ENCODE measurements around the gene SRGAP2.
"Not testable (repeated sequence)": the region's sequence is repeated elsewhere in the genome, so short reads cannot be mapped to it uniquely, and the experiment has no call there.

SRGAP2 gene

DNA sequence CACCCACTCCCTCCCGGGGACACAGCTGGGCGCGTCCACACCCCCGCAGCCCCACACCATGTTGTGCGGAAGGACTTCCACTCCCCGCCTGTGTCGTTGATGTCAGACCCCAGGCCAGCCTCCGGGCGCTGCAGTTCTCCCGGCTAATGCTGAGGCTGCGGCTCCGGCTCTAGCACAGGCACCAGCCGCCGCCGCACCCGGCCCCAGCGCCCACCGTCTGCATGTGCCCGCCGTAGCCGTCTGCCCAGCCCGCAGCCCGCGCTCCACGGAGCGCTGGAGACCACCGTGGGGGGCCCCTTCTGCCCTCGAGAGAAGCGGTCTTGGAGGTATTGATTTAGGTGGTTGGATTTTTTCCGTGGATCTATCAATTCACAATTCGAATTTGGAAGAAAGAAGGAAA lies 2.2 kb downstream of the SRGAP2 start:
- DNase-seq (ENCODE audit: low read depth in 1 of 2, low spot score in 1 of 2), result peak in 1 of 2 donors; percentile 3

DNA sequence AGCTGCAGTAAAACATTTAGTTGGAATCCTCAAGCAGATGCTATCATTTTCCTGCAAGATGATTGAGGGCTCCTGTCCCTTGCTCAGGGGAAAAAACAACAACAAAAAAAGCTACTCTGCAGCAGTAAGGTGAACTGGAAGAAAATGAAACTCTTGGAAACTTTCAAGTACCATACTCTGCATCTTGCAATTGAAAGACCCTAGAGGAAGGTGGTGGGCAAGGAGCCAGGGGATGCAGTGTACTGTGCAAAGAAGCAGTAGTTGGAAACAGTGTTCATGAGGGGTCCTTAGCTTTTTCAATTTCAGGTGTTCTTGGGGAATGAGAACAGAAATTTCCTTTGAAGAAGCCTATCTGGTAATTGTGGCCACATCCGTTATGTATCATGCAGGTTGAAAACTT lies 7.5 kb downstream of the SRGAP2 start:
- DNase-seq (ENCODE audit: low read depth in 1 of 2, low spot score in 1 of 2), result not testable (repeated sequence)

DNA sequence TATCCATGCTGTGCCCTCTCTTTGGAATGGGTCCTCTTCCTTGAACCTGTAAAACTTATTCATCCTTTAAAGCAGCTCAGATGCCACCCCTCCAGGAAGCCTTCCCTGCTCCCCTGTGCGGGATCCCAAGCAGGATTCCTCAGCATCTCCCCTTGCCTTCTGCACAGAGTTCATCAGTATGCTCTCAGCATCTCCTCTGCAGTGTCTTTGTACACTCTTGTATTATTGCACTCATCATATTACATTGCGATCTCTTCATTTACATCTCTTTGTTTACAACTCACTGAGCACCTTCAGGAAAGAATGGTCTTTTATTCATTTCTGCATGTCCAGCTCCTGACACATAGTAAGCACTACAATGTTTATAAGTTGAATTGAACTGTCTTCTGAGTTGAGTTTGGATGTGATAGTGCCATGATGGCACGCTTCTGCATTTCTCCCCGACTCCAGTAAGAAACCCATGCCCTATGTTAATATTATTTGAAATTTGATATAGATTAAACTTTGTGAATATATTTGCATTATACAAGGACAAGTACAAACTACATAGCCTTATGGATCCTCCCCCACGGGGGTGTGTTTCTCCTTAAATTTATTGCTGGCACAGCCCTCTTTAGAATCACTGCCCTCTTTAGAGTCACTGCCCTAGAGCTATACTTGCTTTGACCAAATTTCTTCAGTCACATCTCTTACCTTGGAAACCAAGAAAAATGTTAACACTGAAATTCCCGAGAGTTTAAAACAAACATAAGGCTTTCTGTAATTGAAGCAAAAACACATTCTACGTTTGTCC lies 12.5 kb downstream of the SRGAP2 start:
- not testable (repeated sequence) for DNase-seq (ENCODE audit: low read depth in 1 of 2, low spot score in 1 of 2)

DNA sequence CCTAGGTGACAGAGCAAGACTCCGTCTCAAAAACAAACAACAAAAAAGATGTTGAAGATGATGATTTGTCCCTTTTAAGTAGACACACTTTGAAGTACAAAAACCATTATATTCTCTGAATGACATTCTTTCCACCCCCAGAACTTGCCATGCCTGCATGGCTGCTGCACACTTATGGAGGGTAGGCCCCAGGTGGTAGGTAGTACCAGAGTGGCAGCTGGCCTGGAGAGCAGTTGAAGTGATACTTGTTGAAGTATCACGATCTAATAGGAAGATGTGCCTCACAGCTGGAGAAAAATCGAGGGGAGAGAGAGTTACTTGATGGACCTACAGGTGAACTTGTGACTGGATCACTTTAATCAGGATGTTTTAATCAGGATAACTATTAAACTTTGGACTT lies 14.9 kb downstream of the SRGAP2 start:
- DNase-seq (ENCODE audit: low read depth in 1 of 2, low spot score in 1 of 2), result not testable (repeated sequence)

DNA sequence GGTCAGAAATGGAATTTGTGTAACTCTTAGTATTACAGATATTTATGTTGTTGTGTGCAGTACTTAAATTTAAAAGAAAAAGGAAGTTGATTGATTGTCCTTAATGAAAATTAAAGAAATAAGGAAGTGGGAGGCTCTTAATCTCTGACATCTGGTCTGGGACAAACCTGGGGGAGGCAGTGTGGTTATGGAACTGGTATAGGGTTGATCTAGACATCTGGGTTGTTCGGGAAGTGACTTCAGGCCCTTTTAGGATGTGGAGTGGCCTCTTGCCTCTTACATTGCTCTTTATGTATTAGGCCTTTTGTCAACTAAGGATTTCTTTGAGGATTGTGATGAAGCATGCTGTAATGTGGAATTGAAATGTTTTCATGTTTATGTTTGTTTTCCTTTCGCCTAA lies 15.4 kb downstream of the SRGAP2 start:
- not testable (repeated sequence) for DNase-seq (ENCODE audit: low read depth in 1 of 2, low spot score in 1 of 2)

DNA sequence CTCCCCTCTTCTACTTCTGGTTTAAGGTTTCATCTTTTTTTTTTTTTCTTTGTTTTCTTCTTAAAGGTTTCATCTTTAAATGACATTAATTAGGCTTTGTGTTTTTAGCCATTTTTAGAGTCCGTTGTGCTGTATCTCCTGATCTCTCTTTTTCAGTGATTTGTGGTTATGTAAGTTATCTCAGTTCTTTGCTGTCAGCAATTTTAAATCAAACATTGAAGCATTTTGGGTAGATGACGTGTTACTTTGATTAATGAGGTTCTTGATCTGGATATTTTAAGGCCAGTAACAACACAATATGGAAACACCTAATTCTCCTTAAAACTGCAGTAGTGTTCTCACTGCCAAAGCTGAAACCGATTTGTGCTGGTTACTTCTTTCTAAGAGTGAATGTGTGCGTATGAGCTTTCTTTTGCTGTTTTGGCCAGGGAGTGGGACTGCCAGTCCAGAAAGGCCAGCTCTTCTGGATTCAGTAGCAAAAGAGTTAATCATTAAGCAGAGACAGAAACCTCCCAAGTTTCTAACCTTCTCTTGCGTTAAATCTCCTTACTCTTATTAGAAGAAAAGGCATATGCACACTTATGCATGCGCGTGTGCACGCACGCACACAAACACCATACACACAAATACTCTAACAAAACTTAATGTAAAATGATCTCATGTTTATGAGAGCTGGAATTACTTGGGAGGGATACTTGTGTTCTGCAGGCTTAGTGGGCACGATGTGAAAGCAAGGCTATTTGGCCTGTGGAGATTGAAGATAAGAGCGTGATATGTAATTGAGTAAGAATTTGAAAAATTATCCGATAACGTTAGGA lies 16.4 kb downstream of the SRGAP2 start:
- DNase-seq (ENCODE audit: low read depth in 1 of 2, low spot score in 1 of 2), result not testable (repeated sequence)

DNA sequence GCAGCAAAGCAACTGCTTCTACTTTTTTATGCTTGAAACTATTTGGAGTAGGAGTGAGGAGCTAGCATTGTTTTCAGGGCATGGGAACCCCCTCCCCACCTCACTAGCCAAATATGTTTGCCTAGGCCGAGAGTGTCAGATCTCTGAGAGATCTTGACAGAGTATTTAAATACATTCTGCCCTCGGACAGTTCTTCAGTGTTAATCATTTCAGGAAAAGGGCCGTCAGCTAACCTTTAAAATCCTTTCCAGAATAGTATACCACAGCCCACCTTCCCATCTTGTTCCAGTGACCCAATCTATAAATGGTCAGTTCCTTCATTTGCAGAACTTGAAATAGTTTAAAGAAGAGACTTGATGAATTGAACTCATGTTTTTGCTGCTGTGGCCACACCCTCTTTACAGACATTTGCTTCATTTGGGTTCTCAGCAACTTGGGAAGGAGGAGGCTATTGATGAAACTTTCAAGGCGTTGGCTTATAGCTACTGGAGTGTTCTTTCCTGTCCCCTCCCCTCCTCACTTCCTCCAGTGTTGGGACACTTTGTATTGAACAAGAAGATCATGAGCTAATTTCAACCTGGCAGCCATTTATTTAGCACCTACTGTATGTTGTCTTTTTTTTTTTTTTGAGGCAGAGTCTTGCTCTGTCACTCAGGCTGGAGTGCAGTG lies 17.1 kb downstream of the SRGAP2 start:
- DNase-seq (ENCODE audit: low read depth in 1 of 2, low spot score in 1 of 2), result not testable (repeated sequence)

DNA sequence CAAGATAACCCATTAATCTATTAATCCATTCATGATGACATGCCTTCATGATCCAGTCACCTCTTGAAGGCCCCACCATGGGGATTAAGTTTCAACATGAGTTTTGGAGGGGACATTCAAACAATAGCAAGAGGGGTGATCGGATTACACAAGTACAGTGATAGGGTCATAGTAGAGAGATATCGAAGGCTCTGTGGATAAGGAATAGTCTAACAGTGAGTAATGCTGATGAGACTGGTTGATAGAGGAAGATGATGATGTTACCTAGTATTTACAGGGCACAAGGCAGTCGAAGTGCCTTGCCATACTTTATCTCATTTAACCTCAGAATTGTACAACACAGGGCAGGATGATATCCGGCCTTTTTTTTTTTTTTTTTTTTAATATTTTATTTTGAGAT lies 18.2 kb downstream of the SRGAP2 start:
- not testable (repeated sequence) for DNase-seq (ENCODE audit: low read depth in 1 of 2, low spot score in 1 of 2)

DNA sequence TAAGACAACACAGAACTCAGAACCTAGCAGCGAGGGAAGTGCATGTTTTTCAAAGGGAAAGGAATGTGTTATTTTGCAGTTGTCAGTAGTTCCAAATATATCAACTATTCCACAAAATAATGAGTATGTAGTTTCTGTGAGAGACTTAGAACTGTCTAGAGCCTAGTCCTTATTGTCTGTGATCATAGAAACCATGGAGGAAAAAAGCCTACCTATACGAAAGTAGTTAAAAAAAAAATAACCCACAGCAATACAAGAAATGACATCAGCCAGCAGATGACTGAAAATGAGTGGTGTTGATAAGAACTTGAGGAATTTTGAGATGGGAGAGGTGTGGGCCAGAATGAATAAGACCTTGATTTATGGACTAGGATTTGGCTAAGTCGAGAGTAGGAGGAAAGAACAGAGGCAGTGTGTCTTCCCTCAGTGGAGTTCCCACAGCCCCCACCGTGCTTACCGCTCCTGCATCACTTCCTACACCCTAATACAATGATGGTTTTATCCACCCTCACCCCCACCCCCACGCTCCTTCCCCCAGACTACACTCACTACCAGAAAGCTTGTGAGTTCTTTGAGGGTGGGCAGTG lies 20.9 kb downstream of the SRGAP2 start:
- not testable (repeated sequence) for DNase-seq (ENCODE audit: low read depth in 1 of 2, low spot score in 1 of 2)

DNA sequence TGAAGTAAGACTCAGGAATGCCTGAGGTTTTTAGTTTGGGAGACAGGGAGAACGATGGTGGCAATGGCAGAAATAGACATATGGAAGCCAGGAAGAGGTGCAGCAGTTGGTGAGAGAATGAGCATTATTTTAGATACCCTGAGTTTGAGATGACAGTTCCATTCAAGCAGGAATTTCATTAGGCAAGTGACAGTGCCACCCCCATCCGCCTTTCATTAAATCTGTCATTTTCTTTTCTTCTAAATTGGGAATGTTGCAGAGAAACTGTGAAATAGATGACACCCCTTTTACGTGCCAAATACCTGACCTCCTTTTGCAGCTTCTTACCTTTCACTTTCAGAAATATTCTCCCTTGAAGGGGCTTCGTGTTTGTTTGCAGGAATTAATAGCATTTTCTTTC lies 22.0 kb downstream of the SRGAP2 start:
- not testable (repeated sequence) for DNase-seq (ENCODE audit: low read depth in 1 of 2, low spot score in 1 of 2)

DNA sequence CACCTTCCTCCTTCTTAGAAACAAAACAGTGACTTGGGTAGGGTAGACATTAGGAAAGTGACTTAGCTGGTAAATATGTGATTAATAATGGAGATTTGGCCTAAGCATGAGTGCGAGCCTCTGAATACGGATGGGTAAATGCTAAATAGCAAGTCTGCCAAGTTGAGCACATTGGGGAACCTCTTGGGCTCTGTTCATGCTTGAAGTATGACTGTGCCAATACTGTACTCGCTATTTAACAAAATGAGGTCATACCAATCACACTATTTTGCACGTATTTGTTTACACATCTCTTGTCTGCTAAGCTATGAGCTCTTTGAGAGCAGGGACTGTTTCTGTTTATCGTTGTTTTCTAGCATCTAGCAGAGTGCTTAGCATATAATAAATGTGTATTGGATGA lies 23.5 kb downstream of the SRGAP2 start:
- DNase-seq (ENCODE audit: low read depth in 1 of 2, low spot score in 1 of 2), result not testable (repeated sequence)

DNA sequence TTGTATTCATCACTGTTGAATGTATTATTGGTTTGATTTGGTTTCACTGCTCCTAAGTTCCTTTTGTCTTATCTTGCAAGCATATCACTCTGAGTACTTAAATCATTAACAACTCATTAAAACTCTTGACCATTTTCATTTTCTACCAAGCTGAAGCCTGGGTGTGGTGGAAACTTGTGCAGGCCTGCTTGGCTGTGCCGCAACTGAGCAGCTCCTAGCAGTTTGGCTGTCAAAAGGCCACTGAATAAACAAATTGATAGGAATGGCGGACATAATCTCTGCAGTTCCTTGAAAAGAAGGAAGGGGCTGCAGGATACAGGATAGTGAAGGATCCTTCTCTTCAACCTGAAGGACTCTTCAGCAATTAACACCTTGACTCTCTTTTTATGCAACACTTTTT lies 25.9 kb downstream of the SRGAP2 start:
- DNase-seq (ENCODE audit: low read depth in 1 of 2, low spot score in 1 of 2), result not testable (repeated sequence)

DNA sequence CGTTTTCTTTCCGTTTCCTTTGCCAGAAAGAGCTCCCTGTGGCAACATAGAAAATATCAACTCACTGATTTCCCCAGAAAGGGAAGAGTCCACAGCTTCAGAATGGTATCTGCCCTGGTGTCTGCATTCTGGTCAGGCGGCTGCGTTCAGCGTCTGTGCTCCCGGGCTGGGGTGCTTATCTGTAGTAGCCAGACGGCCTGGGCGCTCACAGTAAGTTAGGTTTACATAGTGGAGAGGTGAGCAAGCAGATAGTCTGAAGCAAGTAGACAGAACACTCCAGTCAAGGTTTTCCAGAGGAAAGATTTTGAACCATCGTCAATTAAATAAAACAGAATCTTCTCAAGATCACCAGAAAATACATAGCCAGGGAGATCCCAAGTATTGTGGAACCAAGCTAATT lies 28.6 kb downstream of the SRGAP2 start:
- DNase-seq (ENCODE audit: low read depth in 1 of 2, low spot score in 1 of 2), result not testable (repeated sequence)

DNA sequence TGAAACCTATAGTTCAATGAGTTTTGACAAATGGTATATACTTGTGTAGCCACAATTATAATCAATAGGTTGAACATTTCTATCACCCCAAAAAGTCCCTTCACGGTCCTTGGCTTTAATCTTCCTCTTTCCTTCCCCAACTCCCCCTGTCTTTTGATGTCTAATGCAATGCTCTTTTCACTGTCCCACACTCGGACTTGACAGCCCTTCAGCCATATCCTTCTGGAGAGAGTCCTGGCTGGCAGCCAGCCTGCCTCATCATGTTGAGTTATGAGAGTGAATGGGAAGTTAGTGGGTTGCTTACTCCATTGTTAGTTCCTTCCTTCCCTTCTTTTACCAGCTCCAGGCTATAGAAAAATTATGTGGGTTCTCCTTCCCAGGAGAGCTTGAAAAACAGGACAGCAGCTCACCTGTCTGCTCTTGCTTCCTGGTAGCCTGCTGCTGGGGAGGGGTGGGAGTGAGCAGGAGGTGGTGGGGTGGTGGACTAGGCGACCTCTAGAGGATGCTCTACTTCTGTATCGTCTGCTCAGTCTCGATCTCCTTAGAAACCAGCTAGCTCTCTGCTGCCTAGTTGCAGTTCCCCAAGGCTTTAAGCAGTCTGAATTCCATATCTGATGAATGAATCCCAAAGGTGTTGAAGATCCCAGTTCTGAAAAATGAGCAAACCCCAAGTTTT lies 29.8 kb downstream of the SRGAP2 start:
- DNase-seq (ENCODE audit: low read depth in 1 of 2, low spot score in 1 of 2), result not testable (repeated sequence)

DNA sequence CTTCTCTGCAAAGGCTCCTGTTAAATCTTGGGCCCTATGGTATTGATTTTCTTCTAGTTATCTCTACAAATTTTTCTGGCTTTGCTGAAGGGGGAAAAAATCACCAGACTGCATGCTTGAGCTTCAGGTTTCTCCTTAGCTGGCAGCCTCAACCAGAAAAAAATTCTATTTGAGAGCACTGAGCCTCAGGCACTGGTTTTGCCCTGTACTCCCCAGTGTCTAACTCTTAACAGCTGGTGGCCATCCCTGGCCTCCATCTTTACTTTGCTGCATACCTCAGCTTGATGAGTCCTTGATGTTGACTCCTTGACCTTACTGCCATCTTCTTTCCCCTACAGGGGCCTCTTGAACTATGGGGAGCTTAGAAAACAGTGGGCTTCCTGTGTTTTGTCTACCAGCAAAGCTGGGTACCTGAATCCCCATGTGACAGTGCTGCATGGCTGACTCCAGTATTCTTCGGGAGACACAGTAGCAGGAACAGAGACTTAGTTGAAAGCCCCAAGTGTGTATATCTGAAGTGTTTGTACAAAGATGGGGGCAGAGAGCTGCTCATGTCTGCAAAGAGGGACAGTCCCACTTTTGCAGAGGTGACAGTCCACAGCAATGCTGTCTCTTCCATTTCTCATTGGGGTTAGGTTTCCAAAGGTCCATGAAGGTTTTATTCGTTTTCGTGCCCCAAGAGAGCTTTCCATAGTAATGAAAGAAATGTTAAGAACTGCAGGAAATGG lies 31.0 kb downstream of the SRGAP2 start:
- DNase-seq (ENCODE audit: low read depth in 1 of 2, low spot score in 1 of 2), result not testable (repeated sequence)

DNA sequence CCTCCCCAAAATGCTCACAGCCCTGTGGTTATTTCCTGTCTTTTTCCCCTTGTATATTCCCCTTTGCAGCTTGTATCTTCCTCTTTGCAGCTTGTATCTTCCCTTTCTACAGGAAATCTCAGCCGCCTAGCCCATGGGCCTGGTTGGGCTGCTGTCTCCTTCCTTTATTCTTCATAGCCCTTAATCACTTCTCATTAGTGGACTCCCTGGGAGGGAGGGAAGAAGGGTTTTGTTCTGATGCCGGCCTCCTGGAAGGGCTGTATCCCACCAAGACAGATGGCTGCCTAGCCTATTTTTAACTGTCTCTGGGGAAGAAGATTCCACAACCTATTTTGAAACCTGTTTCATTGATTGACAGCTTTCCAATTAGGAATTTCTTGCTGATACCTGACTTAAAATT lies 31.8 kb downstream of the SRGAP2 start:
- DNase-seq (ENCODE audit: low read depth in 1 of 2, low spot score in 1 of 2), result not testable (repeated sequence)

DNA sequence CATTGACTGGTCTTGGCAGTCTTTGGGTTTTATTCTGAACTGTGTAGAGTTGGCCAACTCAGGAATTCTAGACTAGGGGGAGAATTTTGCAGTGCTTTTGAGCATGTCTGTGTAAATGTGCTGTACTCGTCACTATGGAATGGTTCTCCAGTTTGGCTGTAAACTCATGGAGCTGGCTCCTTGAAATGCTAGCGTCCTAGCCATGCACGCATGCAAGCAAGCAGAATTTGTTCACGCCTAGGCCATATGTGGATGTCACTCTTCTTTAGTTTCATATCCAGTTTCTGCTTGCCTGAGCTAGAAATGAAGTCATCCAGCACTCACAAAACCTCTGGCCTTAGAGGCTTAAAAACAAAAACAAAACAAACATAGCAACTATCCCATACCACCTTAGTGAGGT lies 36.9 kb downstream of the SRGAP2 start:
- not testable (repeated sequence) for DNase-seq (ENCODE audit: low read depth in 1 of 2, low spot score in 1 of 2)

DNA sequence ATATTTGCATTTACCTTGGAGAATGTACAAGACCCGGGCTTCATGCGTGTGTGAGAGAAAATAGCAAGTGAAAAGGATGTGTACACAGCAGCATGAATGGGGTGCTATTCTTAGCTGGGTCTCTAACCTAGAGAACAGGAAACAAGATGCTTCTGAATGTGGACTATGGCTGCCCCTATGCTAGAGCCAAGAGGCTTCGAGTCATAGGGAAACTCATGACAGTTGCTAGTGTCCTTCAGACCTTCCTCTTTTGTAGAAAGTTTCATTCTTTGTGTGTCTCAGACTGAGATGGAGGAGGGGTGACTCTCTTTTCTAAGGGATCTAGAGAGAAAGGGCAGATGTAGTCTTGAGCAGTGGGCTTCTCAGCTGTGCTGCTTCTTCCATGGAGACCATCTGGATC lies 40.0 kb downstream of the SRGAP2 start:
- DNase-seq (ENCODE audit: low read depth in 1 of 2, low spot score in 1 of 2), result not testable (repeated sequence)

DNA sequence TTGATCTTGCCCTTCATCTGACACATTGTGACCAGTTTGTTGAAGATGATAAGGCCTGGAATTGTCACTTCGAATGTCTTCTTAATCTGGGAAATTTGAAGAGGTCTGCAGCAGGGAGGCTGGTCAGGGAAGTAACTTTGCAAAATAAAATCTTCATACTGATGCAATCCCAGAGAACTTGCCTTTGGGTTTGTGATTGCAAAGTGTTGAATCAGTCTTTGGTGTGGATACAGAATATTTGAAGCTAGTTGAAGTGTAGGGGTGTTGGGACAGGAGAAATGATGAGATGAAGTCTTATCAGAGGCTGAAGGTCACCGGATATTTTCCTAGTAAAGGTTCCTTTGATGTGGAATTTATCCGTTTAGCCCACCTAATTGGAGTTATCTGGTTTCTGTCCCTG lies 42.1 kb downstream of the SRGAP2 start:
- DNase-seq (ENCODE audit: low read depth in 1 of 2, low spot score in 1 of 2), result not testable (repeated sequence)

Data from stimulated activated CD4-positive, alpha-beta T cell treated with anti-CD3 and anti-CD28 coated beads, Interleukin-15, amount 100 ng/mL, for 1 hour (primary cell).